GM21825 (cell line): ENCODE data around the gene AANAT.
"Not testable (repeated sequence)": the region's sequence is repeated elsewhere in the genome, so short reads cannot be mapped to it uniquely, and the experiment has no call there.

Source experiments
- ATAC-seq: cut with Tn5 transposase; IDR thresholded peaks from one replicate; pipeline ENCODE4 v1.9.1; 2021; ENCODE audit warnings: mild to moderate bottlenecking, moderate library complexity; ENCODE audit not compliant: unreplicated experiment

The AANAT gene

DNA sequence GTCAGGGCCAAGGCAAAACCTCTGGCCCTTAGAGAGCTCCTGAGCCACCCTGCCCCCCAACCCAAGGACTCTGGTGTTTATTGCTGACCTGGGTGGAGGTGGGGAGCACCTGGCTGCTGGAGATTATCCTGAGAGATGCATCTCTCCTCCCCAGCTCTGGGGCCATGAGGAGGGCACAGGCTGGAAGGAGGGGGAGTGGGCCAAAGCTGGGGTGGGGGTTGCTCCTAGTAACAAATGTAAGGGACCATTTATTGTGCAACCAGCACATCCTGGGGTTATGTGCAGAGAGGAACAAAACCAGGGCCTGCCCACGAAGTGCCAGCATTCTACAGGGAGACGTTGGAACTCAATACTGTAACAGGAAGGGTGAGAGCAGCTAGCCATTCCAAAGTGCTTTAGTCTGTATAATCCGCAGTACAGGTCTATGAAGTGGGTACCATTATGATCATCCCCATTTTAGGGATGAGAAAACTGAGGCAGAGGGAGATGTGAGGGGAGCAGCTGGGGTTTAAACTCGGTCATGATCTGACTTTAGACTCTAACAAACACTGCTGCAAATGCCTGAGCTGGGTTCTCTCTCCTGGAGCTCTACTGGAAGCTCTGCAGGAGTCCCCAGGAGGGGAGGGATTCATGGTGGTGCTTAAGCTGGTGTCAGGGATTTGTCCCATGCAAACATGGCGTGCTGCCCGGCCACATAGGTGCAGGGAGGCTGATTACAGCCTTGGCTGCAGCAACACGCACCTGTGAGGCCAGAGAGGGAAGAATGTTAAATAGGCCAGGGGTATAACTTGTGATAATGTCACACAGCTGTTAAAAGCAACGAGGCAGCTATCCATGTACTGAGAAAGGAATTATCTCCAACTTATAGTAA, 35.2 kb downstream of the AANAT start:
- no peak for ATAC-seq

DNA sequence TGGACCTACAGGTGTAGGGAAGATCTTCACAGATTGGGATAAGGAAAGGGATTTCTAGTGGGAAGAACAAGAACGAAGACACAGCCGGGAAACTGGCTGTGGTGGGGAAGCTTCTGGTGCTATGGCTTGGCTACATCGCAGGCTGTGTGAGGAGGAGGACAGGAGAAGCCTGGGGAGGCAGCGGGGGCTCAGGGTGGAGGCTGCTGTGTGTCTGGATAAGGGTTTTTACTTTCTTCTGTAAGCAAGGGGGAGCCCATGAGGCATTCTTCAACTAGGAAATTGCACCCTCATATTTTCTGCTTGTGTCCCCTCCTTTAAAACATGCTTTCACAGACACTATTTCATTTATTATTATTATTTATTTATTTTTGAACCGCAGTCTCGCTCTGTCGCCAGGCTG, 36.7 kb downstream of the AANAT start:
- no peak for ATAC-seq

DNA sequence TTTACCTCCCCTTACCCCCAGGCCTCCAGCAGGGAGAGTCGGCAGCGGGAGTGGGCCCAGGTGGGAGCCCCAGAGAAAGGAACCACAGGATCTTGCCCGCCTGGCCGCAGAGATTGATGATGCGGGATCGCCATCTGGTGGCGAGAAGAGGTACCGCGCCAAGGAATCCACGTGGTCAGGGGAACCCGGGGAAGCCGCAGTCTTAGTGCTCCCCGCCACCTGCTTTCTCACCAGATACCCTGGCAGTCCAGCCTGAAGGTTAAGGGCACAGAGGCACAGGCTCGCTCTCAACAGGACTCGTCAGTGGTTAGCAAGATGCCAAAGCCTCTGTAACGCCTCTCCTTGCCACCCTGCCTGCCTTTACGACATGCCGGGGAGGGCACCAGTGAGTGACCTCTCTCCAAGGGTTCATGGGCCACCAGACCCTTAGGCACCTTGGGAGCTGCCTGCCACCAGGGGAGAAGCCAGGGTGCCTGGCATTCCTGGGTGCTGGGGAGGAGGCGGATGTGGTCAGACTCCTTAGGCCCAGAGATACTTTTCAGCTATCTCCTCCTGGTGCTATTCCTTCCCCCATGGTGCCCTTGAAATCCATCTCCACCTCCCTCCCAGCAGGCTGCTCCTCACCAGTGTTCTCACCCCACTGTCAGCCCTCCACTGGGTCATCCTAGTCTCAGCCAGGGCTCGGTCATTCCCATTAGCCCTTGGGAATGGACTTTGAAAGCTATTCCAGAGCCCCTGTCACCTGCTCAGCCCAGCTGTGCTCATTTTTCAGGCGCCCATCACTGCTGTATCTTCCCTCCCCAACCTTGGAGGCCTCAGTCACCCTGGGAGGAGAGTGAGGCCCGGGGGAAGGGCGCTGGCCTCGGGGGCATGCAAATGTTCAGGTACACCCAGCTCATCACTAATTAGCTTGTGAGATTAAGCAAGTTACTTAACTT, 39.3 kb downstream of the AANAT start:
- peak; percentile 47 for ATAC-seq

DNA sequence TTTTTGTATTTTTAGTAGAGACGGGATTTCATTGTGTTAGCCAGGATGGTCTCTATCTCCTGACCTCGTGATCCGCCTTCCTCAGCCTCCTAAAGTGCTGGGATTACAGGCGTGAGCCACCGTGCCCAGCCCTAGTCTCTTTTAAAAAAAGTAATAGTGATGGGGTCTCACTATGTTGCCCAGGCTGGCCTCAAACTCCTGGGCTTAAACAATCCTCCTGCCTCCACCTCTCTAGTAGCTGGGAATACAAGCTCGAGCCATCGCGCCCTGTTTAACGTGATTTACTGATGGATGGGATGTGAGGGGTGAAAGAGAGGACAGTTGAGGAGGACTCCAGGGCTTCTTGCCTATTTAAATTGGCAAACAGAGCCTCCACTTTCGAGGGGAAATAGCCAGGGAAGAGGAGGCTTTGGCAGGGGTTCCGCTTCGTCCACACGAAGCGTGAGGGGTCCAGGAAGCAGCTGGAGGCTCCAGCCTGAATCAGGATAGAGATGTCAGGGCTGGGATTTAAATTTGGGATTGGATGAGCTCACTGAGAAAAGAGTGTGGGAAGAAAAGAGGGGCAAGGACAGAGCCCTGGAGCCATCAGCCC, 41.2 kb downstream of the AANAT start:
- ATAC-seq, result not testable (repeated sequence)

DNA sequence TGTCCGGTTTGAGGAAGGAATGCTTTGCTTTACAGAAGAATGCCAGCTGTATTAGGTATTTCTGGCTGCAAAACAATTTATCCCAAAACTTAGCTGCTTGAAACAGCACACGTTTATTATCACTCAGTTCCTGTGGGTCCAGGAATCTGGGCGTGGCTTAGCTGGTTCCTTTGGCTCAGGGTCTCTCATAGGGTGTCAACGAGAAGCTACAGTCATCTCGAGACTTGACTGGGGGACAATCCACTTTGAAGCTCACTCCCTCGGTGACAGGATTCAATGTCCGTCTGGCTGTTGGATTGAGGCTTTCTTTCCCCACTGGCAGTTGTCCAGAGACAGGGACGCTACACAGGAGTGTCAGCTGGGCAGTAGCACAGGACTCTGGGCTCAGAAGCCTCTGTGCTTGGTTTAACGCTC, 43.4 kb downstream of the AANAT start:
- no peak for ATAC-seq

DNA sequence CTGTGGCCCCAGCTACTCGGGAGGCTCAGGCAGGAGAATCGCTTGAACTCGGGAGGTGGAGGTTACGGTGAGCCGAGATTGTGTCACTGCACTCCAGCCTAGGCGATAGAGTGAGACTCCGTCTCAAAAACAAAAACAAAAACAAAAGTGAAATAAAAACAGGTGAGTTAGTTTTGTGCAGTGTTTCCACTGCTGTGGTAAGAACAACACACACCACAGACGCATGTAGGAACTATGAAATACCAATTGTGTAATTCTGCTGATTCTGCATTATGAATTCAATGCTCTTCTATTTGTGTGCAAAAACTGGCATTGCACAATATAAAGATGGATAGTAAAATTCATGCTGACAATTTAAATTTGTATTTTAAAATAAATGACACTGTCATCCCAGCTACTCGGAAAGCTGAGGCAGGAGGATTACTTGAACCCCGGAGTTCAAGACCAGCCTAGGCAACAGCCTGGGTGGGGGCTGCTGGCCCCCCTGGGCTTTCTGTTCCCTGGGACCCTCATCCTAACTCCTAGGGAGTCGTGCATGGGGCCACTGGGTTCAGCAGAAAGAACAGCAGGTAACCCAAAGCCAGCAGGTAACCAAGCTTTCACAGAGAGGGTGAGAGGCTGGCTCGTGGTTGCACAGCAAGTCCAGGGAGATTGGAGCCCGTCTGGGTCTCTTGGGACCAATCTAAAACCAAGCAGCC, 44.4 kb downstream of the AANAT start:
- no peak for ATAC-seq

DNA sequence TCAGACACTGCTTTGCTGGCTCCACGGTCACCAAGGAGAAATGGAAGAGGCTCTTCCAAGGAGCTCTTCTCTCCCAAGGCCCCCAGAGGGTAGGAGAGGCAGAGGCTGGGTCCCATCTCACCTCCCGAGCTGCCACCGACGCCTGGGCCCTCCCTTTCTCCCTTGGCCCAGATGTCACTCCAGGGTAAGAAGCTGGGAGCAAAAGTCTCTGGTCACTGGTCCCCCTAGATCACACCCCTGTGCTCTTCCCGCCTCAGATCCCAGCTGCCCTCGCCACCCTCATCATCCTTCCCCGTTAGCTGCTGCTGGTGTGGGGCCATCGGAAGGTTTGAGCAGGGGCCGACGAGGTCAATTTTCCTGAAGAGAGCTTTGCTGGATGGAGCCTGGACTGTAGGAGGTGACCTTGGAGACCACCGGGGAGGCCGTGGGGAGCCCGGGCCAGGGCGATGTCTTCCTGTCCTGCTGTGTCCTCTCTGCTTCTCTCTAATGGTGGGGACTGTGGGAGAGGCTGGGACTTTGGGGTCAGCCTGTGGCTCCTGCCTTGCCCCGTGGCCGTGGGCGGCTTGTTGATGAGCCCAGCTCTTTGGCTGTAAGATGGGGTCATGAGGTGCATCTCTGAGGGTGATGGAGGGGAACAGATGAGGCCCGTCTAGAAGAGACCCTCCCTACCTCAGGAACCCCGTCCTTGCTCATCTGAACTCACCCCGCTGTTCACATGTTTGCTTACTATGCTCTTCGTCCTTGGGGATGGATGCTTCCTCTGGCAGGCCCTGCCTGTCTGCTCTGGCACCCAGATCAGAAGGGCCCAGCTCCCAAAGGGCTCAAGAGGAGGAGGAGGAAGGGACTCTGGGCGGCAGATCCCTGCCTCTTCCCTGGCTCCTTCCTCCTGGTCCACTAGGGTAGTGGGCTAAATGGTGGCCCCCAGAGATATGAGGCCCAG, 45.2 kb downstream of the AANAT start:
- no peak for ATAC-seq

DNA sequence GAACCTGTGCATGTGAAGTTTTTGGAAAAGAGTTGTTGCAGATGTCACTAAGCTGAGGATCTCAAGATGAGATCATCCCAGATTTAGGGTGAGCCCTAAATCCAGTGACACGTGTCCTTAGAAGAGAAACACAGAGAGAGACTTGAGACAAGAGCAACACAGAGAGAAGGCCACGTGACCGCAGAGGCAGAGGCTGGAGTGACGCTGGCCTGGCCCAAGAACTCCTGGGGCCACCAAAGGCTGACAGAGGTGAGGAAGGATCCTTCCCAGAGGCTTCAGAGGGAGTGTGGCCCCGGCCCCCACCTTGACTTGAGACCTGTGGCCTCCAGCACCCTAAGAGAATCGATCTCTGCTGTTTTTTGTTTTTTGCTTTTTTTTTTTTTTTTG, 45.9 kb downstream of the AANAT start:
- ATAC-seq, result no peak

DNA sequence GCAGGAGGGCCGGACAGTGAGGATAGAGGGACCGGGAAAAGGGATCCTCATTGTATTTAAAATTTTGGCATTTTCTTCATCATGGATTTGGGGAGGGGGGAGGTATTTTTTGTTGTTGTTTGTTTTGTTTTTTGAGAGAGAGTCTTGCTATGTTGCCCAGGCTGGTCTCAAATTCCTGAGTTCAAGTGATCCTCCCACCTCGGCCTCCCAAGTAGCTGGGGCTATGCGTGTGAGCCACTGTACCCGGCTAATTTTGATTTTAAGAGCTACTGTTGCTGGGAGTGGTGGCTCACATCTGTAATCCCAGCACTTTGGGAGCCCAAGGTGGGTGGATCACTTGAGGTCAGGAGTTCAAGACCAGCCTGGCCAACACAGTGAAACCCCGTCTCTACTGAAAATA, 47.0 kb downstream of the AANAT start:
- ATAC-seq, result not testable (repeated sequence)

DNA sequence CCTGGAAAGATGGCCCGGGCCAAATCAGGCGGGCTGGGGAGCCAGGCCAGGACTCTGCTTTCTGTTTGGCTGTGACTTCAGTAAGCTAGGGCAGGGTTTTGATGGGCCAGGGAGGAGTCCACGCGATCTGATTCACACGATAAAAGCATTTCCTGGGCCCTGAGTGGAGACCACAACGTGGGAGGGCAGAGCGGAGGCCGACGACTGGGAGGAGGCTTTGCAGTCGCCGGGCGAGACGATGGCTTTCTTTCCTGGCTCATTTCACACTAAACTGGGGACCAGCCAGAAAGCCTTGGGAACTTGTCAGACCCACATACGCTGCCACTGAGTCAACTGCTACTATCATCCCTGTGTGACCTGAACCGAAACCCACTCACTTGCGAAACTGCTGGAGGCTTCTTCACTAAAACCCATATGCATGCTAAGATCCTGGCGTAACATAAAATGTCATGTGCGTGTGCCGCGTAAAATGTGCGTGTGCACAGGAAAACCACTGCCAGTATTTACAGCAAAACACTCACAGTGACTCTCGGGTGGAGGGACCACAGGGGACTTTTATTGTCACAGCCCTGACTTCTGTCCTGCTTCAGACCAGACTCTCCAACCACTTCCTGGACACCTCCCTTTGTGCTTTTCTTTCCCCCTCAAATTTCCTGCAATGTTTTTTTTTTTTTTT, 48.0 kb downstream of the AANAT start:
- peak; percentile 60 for ATAC-seq

DNA sequence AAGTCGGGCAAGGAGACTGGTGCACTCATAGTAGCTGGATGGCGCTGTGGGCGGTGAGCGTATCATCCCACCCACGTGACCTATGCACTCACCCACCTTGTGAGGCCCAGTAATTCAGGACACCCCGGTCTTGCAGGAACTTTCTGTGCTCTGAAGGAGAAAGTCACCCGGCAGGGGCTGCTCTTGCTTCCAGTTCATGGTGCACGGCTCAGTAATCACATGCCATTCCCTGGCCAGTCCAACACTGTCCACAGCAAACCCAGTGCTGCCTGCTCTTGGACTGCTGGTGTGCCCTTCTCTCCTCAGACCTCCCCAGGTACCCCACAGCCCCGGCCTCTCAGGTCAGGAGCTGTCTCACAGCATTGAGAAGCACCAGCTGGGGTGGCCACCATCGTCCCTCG, 50.2 kb downstream of the AANAT start:
- ATAC-seq, result no peak

DNA sequence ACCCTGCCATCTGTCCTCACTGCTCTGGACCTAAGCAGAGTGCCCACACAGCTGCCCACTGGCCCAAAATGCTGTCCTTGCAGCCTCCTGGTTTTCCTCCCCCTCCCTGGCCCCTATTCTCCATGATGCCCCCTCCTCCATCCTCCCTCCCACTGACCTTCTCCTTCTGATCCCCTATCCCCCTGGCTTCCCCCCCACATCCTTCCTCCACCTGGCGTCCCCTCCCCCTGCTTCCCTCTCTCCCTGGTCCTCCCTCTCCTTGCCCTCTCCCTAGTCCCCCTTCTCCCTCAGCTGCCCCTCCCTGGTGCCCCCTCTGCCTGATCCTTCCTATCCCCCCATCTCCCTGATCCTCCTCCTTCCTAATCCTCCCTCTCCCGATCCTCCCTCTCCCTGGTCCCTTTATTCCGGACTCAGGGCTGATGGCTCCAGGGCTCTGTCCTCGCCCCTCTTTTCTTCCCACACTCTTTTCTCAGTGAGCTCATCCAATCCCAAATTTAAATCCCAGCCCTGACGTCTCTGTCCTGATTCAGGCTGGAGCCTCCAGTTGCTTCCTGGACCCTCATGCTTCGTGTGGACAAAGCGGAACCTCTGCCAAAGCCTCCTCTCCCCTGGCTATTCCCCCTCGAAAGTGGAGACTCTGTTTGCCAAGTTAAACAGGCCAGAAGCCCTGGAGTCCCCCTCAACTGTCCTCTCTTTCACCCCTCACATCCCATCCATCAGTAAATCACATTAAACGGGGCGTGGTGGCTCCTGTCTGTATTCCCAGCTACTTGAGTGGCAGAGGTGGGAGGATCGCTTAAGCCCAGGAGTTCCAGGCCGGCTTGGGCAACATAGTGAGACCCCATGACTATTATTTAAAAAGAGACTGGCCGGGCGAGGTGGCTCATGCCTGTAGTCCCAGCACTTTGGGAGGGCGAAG, 51.9 kb downstream of the AANAT start:
- ATAC-seq, result no peak
